A172 (cell line): ENCODE measurements around the gene SLC27A1. TPM values are rescaled to one million over a fixed set of nuclear protein-coding genes. Genes with fewer than 3 reads are reported as not detected.
"Not testable (repeated sequence)": the region's sequence is repeated elsewhere in the genome, so short reads cannot be mapped to it uniquely, and the experiment has no call there.

Experiments
- DNase-seq: peaks from one replicate; pipeline ENCODE4 v3.0.0-alpha.2; 2015; ENCODE audit warnings: low spot score
- total RNA-seq: library from RNA; depleted of rRNA; stranded (reverse); fragments of >200 nt; shearing (Covaris generic); gene quantifications from 2 replicates; pipeline ENCODE4 v1.2.3, GENCODE V29; 2014

Gene SLC27A1
- total RNA-seq, 1 experiment from 2014 or later, result 16.7 TPM

DNA sequence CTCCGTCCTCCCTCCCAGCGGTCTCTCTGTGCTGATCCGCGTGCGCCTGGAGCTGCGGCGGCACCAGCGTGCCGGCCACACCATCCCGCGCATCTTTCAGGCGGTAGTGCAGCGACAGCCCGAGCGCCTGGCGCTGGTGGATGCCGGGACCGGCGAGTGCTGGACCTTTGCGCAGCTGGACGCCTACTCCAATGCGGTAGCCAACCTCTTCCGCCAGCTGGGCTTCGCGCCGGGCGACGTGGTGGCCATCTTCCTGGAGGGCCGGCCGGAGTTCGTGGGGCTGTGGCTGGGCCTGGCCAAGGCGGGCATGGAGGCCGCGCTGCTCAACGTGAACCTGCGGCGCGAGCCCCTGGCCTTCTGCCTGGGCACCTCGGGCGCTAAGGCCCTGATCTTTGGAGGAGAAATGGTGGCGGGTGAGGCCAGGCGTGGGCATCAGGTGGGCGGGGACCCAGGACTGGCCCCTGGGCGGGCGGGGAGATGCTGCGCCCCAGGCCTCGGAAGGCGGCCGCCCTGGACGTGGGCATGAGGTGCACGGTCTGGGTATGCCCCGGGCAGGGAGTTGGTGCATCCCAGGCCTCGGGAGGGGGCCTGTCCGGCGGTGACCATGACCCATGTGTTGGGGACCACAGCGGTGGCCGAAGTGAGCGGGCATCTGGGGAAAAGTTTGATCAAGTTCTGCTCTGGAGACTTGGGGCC lies 16.4 kb downstream of the SLC27A1 start:
- no peak for DNase-seq

DNA sequence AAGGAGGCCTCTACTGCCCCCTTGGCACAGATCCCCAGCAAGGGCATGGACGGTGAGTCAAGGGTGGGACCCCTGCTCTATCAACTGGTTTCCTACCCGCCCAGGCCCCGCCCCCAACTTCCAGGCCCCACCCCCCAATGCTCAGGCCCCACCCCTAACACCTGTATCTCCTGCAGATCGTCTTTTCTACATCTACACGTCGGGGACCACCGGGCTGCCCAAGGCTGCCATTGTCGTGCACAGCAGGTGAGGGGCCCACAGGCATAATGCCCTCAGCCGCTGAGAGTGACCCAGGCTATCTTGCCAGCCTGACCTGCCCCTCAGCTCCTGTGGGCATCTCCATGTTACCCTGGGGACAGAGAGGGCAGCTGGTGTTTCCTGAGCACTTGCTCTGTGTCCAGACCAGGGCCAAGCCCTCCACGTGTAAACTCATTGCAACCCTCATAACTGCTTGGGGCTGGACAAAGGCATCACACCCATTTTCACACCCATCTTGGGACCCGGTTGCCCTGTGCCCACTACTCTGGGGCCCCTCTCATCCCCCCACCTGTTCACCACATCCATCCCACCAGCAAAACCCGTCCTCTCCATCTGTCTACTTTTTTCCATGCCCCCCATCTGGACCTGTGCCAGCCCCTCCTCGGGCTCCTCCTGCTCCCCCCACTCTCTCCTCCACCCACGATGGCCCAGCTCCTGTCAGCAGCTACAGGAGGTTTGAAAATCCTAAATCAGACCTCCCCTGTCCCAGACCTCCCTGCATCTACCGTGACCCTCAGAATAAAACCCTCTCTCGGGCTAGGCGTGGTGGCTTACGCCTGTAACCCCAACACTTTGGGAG lies 17.2 kb downstream of the SLC27A1 start:
- no peak for DNase-seq

DNA sequence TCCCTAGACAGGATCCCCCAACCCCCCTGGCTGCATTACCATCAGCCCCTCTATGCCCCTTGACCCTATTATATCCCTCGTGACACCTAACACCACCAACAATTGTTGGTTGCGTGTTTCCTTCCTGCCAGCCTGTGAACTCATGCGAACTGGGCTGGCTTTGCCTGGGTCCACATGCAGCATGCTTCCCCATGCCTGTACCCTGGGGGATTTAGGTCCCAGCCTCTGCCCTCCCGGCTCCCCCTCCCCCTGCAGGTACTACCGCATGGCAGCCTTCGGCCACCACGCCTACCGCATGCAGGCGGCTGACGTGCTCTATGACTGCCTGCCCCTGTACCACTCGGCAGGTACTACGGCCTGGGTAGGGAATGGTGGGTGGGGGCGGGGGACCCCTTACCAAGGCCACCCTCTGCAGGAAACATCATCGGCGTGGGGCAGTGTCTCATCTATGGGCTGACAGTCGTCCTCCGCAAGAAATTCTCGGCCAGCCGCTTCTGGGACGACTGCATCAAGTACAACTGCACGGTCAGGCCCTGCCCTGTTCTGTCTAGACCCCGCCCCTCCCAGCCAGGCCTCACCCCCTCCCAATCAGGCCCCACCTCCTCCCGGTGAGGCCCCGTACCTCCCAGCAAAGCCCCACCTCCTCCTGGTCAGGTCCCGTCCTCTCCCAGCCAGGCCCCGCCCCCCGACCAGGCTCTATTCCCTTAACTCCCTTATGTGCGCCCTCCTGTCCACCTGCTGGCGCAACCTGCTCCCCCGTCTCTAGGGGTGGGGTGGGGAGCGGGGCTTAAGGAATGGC lies 18.5 kb downstream of the SLC27A1 start:
- peak; percentile 46 for DNase-seq

DNA sequence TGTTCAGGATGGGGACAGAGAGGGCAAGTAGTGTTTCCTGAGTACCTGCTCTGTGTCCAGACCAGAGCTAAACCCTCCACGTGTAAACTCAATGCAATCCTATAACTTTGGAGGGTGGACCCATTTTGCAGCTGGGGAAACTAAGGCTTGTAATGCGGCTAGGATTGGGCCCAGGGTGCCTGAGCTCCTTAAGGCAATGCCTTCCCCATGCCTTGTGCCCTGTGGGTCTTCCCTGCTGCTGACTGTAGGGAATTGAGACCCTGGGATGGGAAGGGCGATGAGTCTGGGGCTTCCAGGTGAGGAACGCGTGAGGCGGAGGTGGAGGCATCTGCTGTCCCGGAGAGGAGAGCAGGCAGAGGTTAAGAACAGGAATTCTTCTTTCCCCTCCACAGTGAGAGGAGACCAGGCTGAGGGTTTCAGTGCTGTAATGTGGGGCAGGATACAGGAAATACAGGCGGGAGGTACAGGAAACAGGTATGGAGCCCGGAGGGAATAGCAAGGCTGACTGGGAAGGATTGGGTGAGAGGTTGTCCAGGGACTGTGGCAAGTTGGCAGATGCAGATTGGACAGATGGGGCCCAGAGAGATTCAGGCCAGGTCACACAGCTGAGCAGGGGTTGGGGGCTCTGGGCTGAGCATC lies 19.2 kb downstream of the SLC27A1 start:
- DNase-seq, result no peak

DNA sequence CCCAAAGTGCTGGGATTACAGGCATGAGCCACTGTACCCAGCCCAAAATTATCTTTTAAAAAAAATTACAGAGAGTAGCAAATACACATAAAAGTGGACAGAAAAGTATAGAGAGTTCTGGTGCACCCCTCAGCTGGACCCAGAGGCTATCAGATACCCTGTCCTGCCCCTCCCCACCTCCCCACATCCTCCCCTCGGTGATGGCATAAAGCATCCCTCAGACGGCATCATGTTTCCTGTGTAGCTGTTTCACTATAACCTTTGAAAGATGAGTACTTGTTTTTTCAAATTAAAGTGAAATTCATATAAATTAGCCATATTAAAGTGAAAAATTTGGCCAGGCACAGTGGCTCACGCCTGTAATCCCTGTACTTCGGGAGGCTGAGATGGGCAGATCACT lies 20.1 kb downstream of the SLC27A1 start:
- no peak for DNase-seq

DNA sequence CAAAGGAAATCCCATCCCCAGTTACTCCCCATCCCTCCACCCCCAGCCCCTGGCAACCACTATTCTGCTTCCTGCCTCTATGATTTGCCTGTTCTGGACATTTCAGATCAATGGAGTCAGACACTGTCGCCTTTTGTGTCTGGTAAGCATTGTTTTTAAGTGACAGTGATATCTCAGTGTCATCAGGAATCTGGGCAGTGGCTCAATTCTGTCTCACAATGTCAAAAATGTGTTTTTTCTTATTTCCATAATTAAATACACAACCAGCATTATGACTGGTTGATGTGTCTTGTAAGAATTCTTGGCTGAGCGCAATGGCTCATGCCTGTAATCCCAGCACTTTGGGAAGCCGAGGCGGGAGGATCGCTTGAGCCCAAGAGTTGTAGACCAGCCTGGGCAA lies 21.0 kb downstream of the SLC27A1 start:
- DNase-seq, result no peak

DNA sequence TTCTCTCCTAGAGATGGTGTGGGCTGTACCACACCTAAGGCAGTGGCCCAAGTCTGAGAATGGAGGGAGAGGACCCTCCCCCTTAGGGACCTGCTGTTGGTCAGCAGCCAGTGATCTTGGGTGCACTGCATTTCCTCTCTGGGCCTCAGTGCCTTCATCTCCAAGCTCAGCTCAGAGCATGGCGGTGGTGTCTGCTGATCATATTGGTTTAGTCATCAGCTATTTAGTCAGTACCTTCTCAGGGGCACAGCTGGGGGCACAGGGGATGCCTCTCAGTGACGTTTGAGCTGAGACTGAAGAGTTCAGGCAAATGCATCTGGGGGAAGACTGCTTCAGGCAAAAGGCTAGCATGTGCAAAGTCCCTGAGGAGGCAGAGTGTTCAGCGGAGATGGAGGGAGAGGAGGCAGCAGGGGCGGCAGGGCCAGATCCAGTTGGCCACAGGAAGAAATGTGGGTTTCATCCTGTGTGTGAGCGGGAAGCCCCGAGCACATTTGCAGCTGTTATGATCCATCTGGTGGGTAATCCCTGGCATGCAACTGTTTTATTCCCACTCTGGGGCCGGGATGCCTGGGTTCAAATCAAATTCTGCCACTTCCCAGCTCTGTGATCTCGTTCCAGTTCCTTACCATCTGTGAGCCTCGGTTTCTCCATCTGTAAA lies 25.4 kb downstream of the SLC27A1 start:
- DNase-seq, result no peak

DNA sequence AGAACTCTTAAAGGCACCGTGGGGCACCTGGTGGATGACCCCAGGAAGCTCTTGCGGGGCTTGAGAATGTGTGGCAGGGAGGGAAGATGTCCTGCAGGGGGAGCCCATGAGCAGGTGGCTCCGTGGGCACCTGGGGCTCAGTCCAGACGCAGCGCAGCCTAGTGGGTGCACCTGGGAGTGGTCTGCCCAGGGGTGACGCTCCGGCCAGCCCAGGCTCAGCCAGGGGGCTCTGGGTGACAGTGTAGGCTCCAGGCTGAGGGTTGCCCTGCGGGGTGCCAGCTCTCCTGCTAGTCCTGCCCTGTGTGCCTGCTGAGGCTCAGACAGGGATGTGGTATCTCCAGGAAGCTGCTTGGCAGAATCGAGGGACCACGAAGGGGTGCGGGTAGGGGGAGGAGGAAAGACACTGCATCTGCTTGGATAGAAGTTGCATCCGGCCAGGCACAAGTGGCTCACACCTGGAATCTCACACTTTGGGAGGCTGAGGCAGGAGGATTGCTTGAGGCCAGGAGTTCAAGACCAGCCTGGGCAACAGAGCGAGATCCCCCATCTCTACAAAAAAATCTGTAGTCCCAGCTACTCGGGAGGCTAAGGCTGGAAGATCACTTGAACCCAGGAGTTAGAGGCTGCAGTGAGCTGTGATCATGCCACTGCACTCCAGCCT lies 26.1 kb downstream of the SLC27A1 start:
- peak; percentile 69 for DNase-seq

DNA sequence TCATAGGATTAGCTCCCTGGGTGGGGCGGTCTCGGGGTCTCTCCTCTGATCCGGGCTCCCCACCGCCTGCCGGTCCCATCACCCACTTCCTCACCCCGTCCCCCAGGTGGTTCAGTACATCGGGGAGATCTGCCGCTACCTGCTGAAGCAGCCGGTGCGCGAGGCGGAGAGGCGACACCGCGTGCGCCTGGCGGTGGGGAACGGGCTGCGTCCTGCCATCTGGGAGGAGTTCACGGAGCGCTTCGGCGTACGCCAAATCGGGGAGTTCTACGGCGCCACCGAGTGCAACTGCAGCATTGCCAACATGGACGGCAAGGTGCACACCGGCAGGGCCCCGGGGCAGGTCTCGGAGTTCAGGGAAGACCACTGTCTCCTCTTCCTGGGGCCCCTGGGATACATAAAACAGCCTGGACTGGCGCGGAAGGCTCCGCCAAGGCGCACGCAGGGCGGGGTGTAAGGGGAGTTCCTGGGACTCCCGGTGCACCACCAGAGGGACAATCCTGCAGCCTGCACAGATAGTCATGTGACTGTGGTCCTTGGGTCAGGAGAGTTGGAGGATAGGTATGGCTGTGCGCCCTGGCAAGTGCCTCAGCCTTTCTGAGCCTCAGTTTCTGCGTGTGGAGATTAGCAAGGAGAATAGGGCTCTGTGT lies 26.9 kb downstream of the SLC27A1 start:
- no peak for DNase-seq

DNA sequence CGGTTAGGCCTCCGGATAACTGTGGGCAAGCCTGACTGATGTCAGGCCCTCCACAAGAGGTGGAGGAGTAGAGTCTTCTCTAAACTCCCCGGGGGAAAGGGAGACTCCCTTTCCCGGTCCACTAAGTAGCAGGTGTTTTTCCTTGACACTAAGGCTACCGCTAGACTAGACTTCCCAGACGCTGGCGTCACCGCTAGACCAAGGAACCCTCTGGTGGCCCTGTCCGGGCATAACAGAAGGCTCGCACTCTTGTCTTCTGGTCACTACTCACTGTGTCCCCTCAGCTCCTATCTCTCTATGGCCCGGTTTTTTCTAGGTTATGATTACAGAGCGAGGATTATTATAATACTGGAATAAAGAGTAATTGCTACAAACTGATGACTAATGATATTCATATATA lies 28.7 kb downstream of the SLC27A1 start:
- DNase-seq, result not testable (repeated sequence)

DNA sequence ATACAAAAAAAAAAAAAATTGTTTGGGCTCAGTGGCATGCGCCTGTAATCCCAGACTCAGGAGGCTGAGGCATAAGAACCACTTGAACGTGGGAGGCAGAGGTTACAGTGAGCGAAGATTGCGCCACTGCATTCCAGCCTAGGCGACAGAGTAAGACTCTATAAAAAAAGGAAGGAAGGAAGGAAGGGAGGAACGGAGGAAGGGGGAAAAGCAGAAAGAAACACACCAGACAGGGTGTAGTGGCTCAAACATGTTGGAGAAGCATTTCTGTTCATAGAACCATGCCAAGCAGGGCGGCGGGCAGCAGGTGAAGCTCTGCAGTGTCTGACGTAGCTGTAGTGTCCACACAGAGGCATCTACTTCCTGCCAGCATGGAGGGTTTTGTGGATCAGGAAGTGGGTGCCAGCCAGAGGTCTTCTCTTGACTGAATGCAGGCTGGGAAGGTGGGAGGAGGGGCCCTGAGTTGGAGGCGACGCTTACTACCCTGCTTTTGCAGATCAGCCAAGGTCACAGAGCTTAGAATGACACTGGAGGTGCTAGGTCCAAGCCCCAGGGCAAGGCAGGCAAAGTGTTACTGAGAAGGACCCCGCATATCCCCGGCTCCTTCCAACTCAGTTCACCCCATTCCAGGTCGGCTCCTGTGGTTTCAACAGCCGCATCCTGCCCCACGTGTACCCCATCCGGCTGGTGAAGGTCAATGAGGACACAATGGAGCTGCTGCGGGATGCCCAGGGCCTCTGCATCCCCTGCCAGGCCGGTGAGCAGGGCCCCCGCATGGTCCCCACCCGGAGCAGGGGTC lies 29.5 kb downstream of the SLC27A1 start:
- DNase-seq, result peak; percentile 35

DNA sequence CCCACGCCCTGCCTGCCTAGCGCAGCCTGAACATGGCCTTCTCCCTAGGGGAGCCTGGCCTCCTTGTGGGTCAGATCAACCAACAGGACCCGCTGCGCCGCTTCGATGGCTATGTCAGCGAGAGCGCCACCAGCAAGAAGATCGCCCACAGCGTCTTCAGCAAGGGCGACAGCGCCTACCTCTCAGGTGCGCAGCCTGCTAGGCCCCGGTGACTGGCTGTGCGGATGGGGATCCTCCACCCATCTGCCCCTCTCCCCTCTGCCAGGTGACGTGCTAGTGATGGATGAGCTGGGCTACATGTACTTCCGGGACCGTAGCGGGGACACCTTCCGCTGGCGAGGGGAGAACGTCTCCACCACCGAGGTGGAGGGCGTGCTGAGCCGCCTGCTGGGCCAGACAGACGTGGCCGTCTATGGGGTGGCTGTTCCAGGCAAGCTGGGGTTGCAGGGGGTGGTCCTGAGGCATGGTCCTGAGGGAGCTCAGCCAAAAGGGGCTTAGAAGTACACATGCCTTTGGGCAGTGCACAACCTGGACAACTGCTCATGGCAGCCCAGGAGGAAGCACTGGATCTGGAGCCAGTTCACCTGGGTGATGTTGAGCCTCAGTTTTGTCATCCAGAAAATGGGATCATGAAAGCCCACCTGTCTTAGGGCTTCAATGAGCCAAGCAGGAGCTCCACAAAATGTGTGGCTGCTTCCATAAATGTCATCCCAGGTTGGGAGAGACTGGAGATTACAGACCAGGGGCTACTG lies 30.3 kb downstream of the SLC27A1 start:
- DNase-seq, result no peak

DNA sequence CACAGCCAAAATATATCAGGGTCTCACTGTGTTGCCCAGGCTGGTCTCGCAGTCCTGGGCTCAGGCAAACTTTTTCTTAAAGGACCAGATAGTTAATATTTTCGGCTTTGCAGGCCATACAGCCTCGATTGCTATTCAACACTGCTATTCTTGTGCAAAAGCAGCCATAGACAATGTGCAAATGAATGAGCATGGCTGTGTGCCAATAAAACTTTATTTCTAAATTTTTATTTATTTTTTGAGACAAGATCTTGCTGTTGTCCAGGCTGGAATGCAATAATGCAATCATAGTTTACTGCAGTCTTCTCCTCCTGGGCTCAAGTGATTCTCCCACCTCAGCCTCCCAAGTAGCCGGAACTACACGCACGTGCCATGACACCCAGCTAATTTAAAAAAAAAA lies 32.9 kb downstream of the SLC27A1 start:
- no peak for DNase-seq

DNA sequence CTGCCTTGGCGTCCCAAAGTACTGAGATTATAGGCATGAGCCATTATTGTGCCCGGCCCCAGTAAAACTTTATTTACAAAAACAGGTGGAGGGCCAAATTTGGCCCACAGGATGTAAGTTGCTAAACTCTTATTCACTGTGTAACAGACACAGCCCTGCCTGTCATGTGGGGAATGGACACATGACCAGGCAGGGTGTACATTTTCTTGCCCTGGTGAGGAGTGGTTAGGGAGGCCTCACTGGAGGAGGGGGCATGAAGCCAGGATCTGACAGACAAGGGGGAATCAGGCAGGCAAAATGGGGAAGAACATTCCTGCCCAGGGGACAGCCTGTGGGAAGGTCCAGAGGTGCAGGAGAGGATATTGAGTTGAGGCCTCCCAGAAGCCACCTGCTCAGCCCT lies 33.7 kb downstream of the SLC27A1 start:
- DNase-seq, result no peak

DNA sequence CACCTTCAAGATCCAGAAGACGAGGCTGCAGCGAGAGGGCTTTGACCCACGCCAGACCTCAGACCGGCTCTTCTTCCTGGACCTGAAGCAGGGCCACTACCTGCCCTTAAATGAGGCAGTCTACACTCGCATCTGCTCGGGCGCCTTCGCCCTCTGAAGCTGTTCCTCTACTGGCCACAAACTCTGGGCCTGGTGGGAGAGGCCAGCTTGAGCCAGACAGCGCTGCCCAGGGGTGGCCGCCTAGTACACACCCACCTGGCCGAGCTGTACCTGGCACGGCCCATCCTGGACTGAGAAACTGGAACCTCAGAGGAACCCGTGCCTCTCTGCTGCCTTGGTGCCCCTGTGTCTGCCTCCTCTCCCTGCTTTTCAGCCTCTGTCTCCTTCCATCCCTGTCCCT lies 34.1 kb downstream of the SLC27A1 start:
- no peak for DNase-seq

DNA sequence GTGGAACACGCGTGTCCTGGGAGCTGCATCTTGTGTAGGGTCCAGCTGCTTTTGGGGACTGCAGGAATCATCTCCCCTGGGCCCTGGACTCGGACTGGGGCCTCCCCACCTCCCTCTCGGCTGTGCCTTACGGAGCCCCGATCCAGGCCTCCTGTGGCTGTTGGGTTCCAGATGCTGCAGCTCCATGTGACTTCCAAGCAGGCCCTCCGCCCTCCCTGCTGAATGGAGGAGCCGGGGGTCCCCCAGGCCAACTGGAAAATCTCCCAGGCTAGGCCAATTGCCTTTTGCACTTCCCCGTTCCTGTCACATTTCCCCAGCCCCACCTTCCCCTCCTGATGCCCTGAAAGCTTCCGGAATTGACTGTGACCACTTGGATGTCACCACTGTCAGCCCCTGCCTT lies 34.9 kb downstream of the SLC27A1 start:
- no peak for DNase-seq

DNA sequence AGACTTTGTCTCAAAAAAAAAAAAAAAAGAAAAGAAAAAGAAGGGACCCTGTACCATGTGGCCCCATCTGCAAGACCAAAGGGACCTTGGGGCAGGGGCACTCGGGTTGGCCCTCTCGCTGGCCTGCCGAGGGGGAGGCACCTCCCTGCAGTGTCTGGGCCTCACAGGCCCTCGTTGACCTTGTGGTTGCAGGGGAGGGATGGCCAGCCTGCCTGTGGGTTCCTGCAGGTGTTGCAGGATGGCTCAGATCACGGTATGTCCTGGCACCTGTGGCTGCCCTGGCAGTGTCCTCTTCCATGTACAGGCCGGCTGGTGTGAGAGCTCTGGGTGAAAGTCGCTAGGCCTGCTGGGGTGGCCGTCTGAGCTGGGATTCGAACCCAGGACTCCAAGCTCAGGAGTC lies 36.4 kb downstream of the SLC27A1 start:
- no peak for DNase-seq

DNA sequence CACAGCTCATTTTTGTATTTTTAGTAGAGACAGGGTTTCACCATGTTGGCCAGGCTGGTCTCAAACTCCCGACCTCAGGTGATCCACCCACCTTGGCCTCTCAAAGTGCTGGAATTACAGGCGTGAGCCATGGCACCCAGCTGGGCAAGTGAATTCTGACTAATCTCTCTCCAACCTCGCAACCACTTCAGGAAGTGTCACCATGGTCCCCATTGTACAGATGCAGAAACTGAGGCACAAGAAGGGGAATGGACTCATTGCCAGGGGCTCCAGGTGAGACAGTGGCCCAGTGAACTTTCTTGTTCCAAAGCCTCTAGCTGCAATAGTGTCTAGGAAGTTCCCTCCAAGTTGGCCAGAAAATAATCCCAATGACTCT lies 38.2 kb downstream of the SLC27A1 start:
- DNase-seq, result not testable (repeated sequence)
